ENCODE measurements around the gene FBXW8.

The FBXW8 gene

GRCh38 chr12:116980083-116980482 is 69.3 kb downstream of the FBXW8 start (continued):
- TF ChIP-seq OSR1 (CRISPR knock-in tag; IDR thresholded peaks at IDR 0.05): no peak
- no peak for TF ChIP-seq TCF4 (CRISPR knock-in tag; IDR thresholded peaks at IDR 0.05; ENCODE audit: borderline replicate concordance)
- TF ChIP-seq ZFP30 (CRISPR knock-in tag; IDR thresholded peaks at IDR 0.05): no peak
- TF ChIP-seq SNAI2 (CRISPR knock-in tag; IDR thresholded peaks at IDR 0.05): no peak
- no peak for TF ChIP-seq ZFP3 (CRISPR knock-in tag; IDR thresholded peaks at IDR 0.05)
- no peak for TF ChIP-seq PATZ1 (CRISPR knock-in tag; IDR thresholded peaks at IDR 0.05; ENCODE audit: borderline replicate concordance)
- TF ChIP-seq ZNF8 (CRISPR knock-in tag; IDR thresholded peaks at IDR 0.05): no peak

- ATAC-seq: peak; percentile 86
Observed at GRCh38 chr12:116982791-116983411, 72.2 kb downstream of the FBXW8 start.

GRCh38 chr12:116984098-116984497 is 73.3 kb downstream of the FBXW8 start:
- no peak for ATAC-seq
- TF ChIP-seq GLIS3 (CRISPR knock-in tag; IDR thresholded peaks at IDR 0.05) (no peak), PATZ1 (CRISPR knock-in tag; IDR thresholded peaks at IDR 0.05; ENCODE audit: borderline replicate concordance) (no peak), RARB (CRISPR knock-in tag; IDR thresholded peaks at IDR 0.05) (no peak), ZFP3 (CRISPR knock-in tag; IDR thresholded peaks at IDR 0.05) (no peak), ZNF8 (CRISPR knock-in tag; IDR thresholded peaks at IDR 0.05) (no peak), PPARA (CRISPR knock-in tag; IDR thresholded peaks at IDR 0.05; ENCODE audit: borderline replicate concordance) (no peak), TOX (CRISPR knock-in tag; IDR thresholded peaks at IDR 0.05; ENCODE audit: borderline replicate concordance) (no peak), ZFP30 (CRISPR knock-in tag; IDR thresholded peaks at IDR 0.05) (no peak), CREB5 (CRISPR knock-in tag; IDR thresholded peaks at IDR 0.05; ENCODE audit: low read depth) (no peak), POU6F1 (CRISPR knock-in tag; IDR thresholded peaks at IDR 0.05; ENCODE audit: borderline replicate concordance, low read depth) (no peak), ZC3H10 (CRISPR knock-in tag; IDR thresholded peaks at IDR 0.05) (no peak), ISL1 (CRISPR knock-in tag; IDR thresholded peaks at IDR 0.05) (no peak), OSR1 (CRISPR knock-in tag; IDR thresholded peaks at IDR 0.05) (no peak), CSRNP3 (CRISPR knock-in tag; IDR thresholded peaks at IDR 0.05) (no peak)

More at GRCh38 chr12:116982791-116983411, 72.2 kb downstream of the FBXW8 start:
- TF ChIP-seq TSHZ2 (CRISPR knock-in tag; IDR thresholded peaks at IDR 0.05) (no peak), CREB5 (CRISPR knock-in tag; IDR thresholded peaks at IDR 0.05; ENCODE audit: low read depth) (peak; percentile 28; the same call in 1 of the 2 replicates), ISL1 (CRISPR knock-in tag; IDR thresholded peaks at IDR 0.05) (peak; percentile 79)
